Ascending aorta (tissue), 2 donors: Measurements from ENCODE around the gene SLC38A6. TPM values are rescaled to one million over a fixed set of nuclear protein-coding genes. Genes with fewer than 3 reads are reported as not detected.

Experiments
- DNase-seq, 2 donors: peaks; one replicate each; pipeline ENCODE4 v3.0.0-alpha.2; 2019; ENCODE audit warnings: low spot score in 2 of 2
- H3K27ac ChIP-seq, 2 donors: fragments of 200-600 bp; sonication (generic); one replicate each; pipeline ENCODE4 v1.5.1; 2016 to 2017; ENCODE audit warnings: mild to moderate bottlenecking in 1 of 2
- H3K27me3 ChIP-seq: fragments of 200-600 bp; sonication (generic); one replicate; pipeline ENCODE4 v1.5.1; 2017
- H3K36me3 ChIP-seq, 2 donors: fragments of 200-600 bp; sonication (generic); one replicate each; pipeline ENCODE4 v1.5.1; 2016
- H3K4me1 ChIP-seq, 2 donors: fragments of 200-600 bp; sonication (generic); one replicate each; pipeline ENCODE4 v1.5.1; 2016 to 2017; ENCODE audit warnings: mild to moderate bottlenecking in 1 of 2
- H3K4me3 ChIP-seq, 2 donors: fragments of 200-600 bp; sonication (generic); one replicate each; pipeline ENCODE4 v1.5.1; 2016 to 2017; ENCODE audit warnings: mild to moderate bottlenecking in 1 of 2
- H3K9me3 ChIP-seq, 2 donors: fragments of 200-600 bp; sonication (generic); one replicate each; pipeline ENCODE4 v1.5.1; 2016
- CTCF ChIP-seq, 3 experiments: fragments of 200-600 bp in 2 of 3; fragments of 450-650 bp in 1 of 3; sonication (generic) in 2 of 3; IDR thresholded peaks; one replicate each; pipeline ENCODE4 v1.5.1; 2016 to 2019; ENCODE audit warnings: antibody characterized with exemption in 3 of 3, mild to moderate bottlenecking in 1 of 3, moderate library complexity in 1 of 3
- intact Hi-C: fragments of 100-400 bp; cut with DNase I; formaldehyde crosslinking; loops from one replicate; pipeline ENCODE4 v1.15.1; 2023
- total RNA-seq: library from RNA; depleted of rRNA; stranded (reverse); fragments of >200 nt; gene quantifications from one replicate; pipeline ENCODE4 v1.1.0, GENCODE V29; 2016

The SLC38A6 gene
- total RNA-seq, 1 donor from 2014 or later, result 1.8 TPM

- Histone ChIP-seq H3K27ac (no peak overlapping the region), H3K4me3 (no peak overlapping the region), H3K9me3 (no peaks in the 10 kb centered on the region), H3K36me3 (peaks cover 0 to 7% of the 10 kb centered on the region in 2 donors), H3K27me3 (no peaks in the 10 kb centered on the region), H3K4me1 (no peaks in the 10 kb centered on the region)
- intact Hi-C loops, result no loop called here
- TF ChIP-seq CTCF (IDR thresholded peaks at IDR 0.05), result no peak
- DNase-seq, result no peak
These were observed 10.9 kb upstream of the SLC38A6 start for GRCh38 chr14:60970146-60970545.

- H3K4me3 ChIP-seq, result no peak overlapping the region
- H3K36me3 ChIP-seq, result peaks cover 3 to 11% of the 10 kb centered on the region in 2 donors
- no peak for DNase-seq
- intact Hi-C loops, result no loop called here
- no peaks in the 10 kb centered on the region for H3K9me3 ChIP-seq
- H3K27me3 ChIP-seq, result no peaks in the 10 kb centered on the region
- no peak for TF ChIP-seq CTCF (IDR thresholded peaks at IDR 0.05)
- no peaks in the 10 kb centered on the region for H3K4me1 ChIP-seq
- no peak overlapping the region for H3K27ac ChIP-seq
These were observed 9.8 kb upstream of the SLC38A6 start for GRCh38 chr14:60971271-60971670.

GRCh38 chr14:60972295-60972694 lies 8.8 kb upstream of the SLC38A6 start:
- no peaks in the 10 kb centered on the region for H3K4me1 ChIP-seq
- intact Hi-C loops, result no loop called here
- peaks cover 5 to 11% of the 10 kb centered on the region in 2 donors for H3K36me3 ChIP-seq
- no peaks in the 10 kb centered on the region for H3K27me3 ChIP-seq
- no peak for TF ChIP-seq CTCF (IDR thresholded peaks at IDR 0.05)
- no peak overlapping the region for H3K4me3 ChIP-seq
- DNase-seq, result no peak
- H3K27ac ChIP-seq, result no peak overlapping the region
- H3K9me3 ChIP-seq, result no peaks in the 10 kb centered on the region

GRCh38 chr14:60973070-60973469 lies 8.0 kb upstream of the SLC38A6 start:
- Histone ChIP-seq H3K27me3 (no peaks in the 10 kb centered on the region), H3K4me3 (no peak overlapping the region), H3K27ac (no peak overlapping the region), H3K36me3 (peaks cover 5 to 11% of the 10 kb centered on the region in 2 donors), H3K4me1 (peaks cover 0 to 3% of the 10 kb centered on the region in 2 donors), H3K9me3 (no peaks in the 10 kb centered on the region)
- no peak for DNase-seq
- no peak for TF ChIP-seq CTCF (IDR thresholded peaks at IDR 0.05)
- intact Hi-C loops, result no loop called here

GRCh38 chr14:60974090-60974651 lies 6.9 kb upstream of the SLC38A6 start:
- intact Hi-C loops, result no loop called here
- H3K4me1 ChIP-seq, result peaks cover 0 to 4% of the 10 kb centered on the region in 2 donors
- H3K27ac ChIP-seq, result no peak overlapping the region
- DNase-seq, result no peak
- no peaks in the 10 kb centered on the region for H3K27me3 ChIP-seq
- TF ChIP-seq CTCF (IDR thresholded peaks at IDR 0.05), result no peak
- no peak overlapping the region for H3K4me3 ChIP-seq
- H3K9me3 ChIP-seq, result no peaks in the 10 kb centered on the region
- peaks cover 5 to 11% of the 10 kb centered on the region in 2 donors for H3K36me3 ChIP-seq

GRCh38 chr14:60975551-60975950 lies 5.5 kb upstream of the SLC38A6 start:
- no peak for TF ChIP-seq CTCF (IDR thresholded peaks at IDR 0.05)
- peaks cover 0 to 4% of the 10 kb centered on the region in 2 donors for H3K4me1 ChIP-seq
- no peak for DNase-seq
- no peaks in the 10 kb centered on the region for H3K9me3 ChIP-seq
- H3K4me3 ChIP-seq, result no peak overlapping the region
- intact Hi-C loops, result no loop called here
- no peak overlapping the region for H3K27ac ChIP-seq
- H3K36me3 ChIP-seq, result peaks cover 5 to 11% of the 10 kb centered on the region in 2 donors
- no peaks in the 10 kb centered on the region for H3K27me3 ChIP-seq
